WERI-Rb-1 (cell line): ENCODE data around the gene RANGAP1.

ENCODE experiments used
- DNase-seq: peaks from one replicate; pipeline ENCODE4 v3.0.0-alpha.2; 2020
- H3K27ac ChIP-seq: fragments of 250-450 bp; sonication (Bioruptor Pico); 2 replicates; pipeline ENCODE4 v1.5.1; 2020; ENCODE audit warnings: mild to moderate bottlenecking, moderate library complexity
- H3K27me3 ChIP-seq: fragments of 250-450 bp; sonication (Bioruptor Pico); 2 replicates; pipeline ENCODE4 v1.5.1; 2021; ENCODE audit warnings: mild to moderate bottlenecking, low read depth, moderate library complexity; ENCODE audit not compliant: insufficient read depth, severe bottlenecking
- H3K36me3 ChIP-seq: fragments of 250-450 bp; sonication (Bioruptor Pico); 2 replicates; pipeline ENCODE4 v1.5.1; 2020; ENCODE audit warnings: mild to moderate bottlenecking, moderate library complexity
- H3K4me3 ChIP-seq: 2 replicates; pipeline ENCODE4 v1.5.1; 2011; ENCODE audit warnings: low read depth, mild to moderate bottlenecking, control low read depth, low read length
- H3K9me3 ChIP-seq: fragments of 250-450 bp; sonication (Bioruptor Pico); 2 replicates; pipeline ENCODE4 v1.5.1; 2021; ENCODE audit warnings: mild to moderate bottlenecking, moderate library complexity; ENCODE audit not compliant: severe bottlenecking
- TF ChIP-seq, protein P1 (sequence below): IDR thresholded peaks from 2 replicates; pipeline ENCODE4 v1.5.1; 2011; ENCODE audit warnings: low read depth, mild to moderate bottlenecking, control low read depth, inconsistent platforms, low read length

The RANGAP1 gene

DNA sequence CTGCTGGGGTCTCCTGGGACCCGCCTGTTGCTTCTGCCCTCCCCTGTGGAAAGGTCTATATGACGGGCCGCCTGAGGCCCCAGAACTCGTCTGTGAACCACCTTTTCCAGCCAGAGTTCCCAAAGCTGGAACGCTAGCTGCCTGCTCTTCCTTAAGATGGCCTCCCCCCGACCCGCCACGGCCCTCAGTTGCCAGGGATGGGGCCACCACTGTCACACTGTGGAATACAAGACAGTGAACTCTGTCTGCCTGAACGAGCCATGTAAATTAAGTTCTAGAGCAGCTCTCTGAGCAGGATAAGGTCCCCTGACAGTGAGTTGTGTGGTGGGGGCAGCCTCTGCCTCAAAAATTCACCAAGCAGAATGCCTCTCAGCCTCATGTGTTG, 55.6 kb downstream of the RANGAP1 start:
- Histone ChIP-seq H3K4me3 (no peak overlapping the region), H3K27ac (no peak overlapping the region), H3K36me3 (peaks cover 32% of the 10 kb centered on the region), H3K27me3 (no peaks in the 10 kb centered on the region), H3K9me3 (no peaks in the 10 kb centered on the region)
- TF ChIP-seq, protein P1, sequence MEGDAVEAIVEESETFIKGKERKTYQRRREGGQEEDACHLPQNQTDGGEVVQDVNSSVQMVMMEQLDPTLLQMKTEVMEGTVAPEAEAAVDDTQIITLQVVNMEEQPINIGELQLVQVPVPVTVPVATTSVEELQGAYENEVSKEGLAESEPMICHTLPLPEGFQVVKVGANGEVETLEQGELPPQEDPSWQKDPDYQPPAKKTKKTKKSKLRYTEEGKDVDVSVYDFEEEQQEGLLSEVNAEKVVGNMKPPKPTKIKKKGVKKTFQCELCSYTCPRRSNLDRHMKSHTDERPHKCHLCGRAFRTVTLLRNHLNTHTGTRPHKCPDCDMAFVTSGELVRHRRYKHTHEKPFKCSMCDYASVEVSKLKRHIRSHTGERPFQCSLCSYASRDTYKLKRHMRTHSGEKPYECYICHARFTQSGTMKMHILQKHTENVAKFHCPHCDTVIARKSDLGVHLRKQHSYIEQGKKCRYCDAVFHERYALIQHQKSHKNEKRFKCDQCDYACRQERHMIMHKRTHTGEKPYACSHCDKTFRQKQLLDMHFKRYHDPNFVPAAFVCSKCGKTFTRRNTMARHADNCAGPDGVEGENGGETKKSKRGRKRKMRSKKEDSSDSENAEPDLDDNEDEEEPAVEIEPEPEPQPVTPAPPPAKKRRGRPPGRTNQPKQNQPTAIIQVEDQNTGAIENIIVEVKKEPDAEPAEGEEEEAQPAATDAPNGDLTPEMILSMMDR: no peak
- DNase-seq: no peak

GRCh38 chr22:41229730-41230400, 56.1 kb downstream of the RANGAP1 start:
- no peak for DNase-seq
- Histone ChIP-seq H3K4me3 (no peak overlapping the region), H3K27me3 (no peaks in the 10 kb centered on the region), H3K9me3 (no peaks in the 10 kb centered on the region), H3K36me3 (peaks cover 37% of the 10 kb centered on the region), H3K27ac (no peak overlapping the region)
- TF ChIP-seq, protein P1: no peak

GRCh38 chr22:41229215-41229614, 56.8 kb downstream of the RANGAP1 start:
- Histone ChIP-seq H3K36me3 (peaks cover 39% of the 10 kb centered on the region), H3K27me3 (no peaks in the 10 kb centered on the region), H3K4me3 (no peak overlapping the region), H3K9me3 (no peaks in the 10 kb centered on the region), H3K27ac (no peak overlapping the region)
- TF ChIP-seq, protein P1: no peak
- DNase-seq: no peak

DNA sequence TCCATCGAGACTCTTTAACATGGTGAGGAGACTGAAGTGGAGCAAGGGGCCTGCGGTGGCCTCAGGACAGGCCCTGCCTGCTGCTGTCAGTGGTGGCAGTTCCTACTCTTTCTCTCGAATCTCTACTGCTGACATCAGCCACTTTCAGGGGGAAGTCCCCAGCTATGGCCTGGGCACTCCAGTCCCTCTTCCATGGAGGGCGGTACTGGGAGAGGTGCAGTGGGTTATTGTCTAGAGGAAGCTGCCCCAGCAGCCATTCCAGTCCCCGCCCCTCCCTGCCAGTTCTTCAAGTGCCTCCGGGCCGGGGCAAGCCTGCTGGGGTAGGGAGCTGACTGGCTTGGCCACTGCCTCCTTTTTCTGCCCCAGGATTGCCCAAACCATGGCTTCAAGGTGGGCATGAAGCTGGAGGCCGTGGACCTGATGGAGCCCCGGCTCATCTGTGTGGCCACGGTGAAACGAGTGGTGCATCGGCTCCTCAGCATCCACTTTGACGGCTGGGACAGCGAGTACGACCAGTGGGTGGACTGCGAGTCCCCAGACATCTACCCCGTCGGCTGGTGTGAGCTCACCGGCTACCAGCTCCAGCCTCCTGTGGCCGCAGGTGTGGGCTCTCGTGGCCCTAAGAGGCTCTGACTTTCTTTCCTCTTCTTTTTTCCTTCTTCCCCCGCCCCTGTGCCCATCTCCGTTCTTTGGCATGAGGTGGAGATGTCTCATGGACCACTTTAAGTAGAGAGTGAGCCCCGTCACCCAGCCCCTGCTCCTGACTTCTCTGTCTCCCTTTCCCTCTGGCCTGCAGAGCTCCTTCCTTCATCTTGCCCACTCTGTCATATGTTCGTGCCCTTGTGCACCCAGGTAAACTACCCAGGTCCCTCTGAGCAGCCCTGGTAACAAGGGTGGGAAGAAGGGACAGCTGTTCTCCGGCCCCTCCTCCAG, 59.0 kb downstream of the RANGAP1 start:
- no peak for DNase-seq
- H3K9me3 ChIP-seq: no peaks in the 10 kb centered on the region
- TF ChIP-seq, protein P1: no peak
- H3K36me3 ChIP-seq: peaks cover 51% of the 10 kb centered on the region
- no peaks in the 10 kb centered on the region for H3K27me3 ChIP-seq
- H3K27ac ChIP-seq: no peak overlapping the region
- H3K4me3 ChIP-seq: no peak overlapping the region

DNA sequence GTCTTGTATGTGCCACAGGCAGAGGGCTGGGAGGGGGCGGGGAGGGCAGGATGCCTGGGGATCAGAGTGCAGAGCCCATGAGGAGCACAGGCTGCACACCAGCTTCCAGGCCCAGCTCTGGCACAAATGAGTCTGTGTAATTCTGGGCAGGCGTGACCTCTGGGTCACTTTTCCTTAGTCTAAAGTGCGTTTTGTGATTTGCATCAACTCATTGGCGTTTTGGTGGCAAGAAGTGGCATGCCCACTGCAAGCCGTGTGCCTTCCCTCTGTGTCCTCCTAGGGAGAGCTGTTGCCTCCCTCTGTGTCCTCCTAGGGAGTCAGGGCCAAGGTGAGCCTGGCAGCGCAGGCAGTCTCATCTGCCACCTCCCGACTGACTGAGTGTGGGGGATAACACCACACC, 62.5 kb downstream of the RANGAP1 start:
- H3K27ac ChIP-seq: no peak overlapping the region
- TF ChIP-seq, protein P1: no peak
- no peaks in the 10 kb centered on the region for H3K9me3 ChIP-seq
- H3K4me3 ChIP-seq: no peak overlapping the region
- no peak for DNase-seq
- H3K36me3 ChIP-seq: peaks cover 72% of the 10 kb centered on the region
- H3K27me3 ChIP-seq: no peaks in the 10 kb centered on the region
